H9 (cell line): Measurements from ENCODE around the gene RNF157. TPM values are rescaled to one million over a fixed set of nuclear protein-coding genes. Genes with fewer than 3 reads are reported as not detected.

Experiments
- DNase-seq: peaks from one replicate; pipeline ENCODE4 v3.0.0-alpha.2; 2017
- H2AFZ ChIP-seq: one replicate; pipeline ENCODE4 v1.6.1; 2013; ENCODE audit warnings: mild to moderate bottlenecking, low read length, control low read depth, moderate library complexity
- H2AK5ac ChIP-seq: 2 replicates; pipeline ENCODE4 v1.6.1; 2013; ENCODE audit warnings: low read length, control low read depth, mixed read lengths; ENCODE audit not compliant: insufficient read length
- H2BK120ac ChIP-seq: one replicate; pipeline ENCODE4 v1.6.1; 2013; ENCODE audit warnings: low read depth, mild to moderate bottlenecking, low read length, control low read depth, inconsistent platforms; ENCODE audit not compliant: poor library complexity, severe bottlenecking
- H2BK12ac ChIP-seq: 2 replicates; pipeline ENCODE4 v1.6.1; 2013; ENCODE audit warnings: low read length, control low read depth, mixed read lengths, low read depth; ENCODE audit not compliant: insufficient read length
- H2BK15ac ChIP-seq: 2 replicates; pipeline ENCODE4 v1.6.1; 2013; ENCODE audit warnings: low read depth, low read length, control low read depth
- H2BK20ac ChIP-seq: one replicate; pipeline ENCODE4 v1.6.1; 2013; ENCODE audit warnings: low read depth, mild to moderate bottlenecking, low read length, control low read depth, inconsistent platforms; ENCODE audit not compliant: poor library complexity, severe bottlenecking
- H2BK5ac ChIP-seq: 2 replicates; pipeline ENCODE4 v1.6.1; 2013; ENCODE audit warnings: low read length, control low read depth, mixed read lengths; ENCODE audit not compliant: insufficient read length
- H3K14ac ChIP-seq: 2 replicates; pipeline ENCODE4 v1.6.1; 2013; ENCODE audit warnings: low read length, control low read depth; ENCODE audit not compliant: insufficient read depth
- H3K18ac ChIP-seq: 2 replicates; pipeline ENCODE4 v1.6.1; 2013; ENCODE audit warnings: low read depth, mild to moderate bottlenecking, mixed read lengths, low read length, control low read depth; ENCODE audit not compliant: insufficient read length
- H3K23ac ChIP-seq: 2 replicates; pipeline ENCODE4 v1.6.1; 2013; ENCODE audit warnings: low read length, control low read depth, mixed read lengths, low read depth; ENCODE audit not compliant: insufficient read length
- H3K23me2 ChIP-seq: 2 replicates; pipeline ENCODE4 v1.6.1; 2013; ENCODE audit warnings: low read depth, mild to moderate bottlenecking, mixed read lengths, low read length, control low read depth; ENCODE audit not compliant: insufficient read length, poor library complexity, severe bottlenecking
- H3K27ac ChIP-seq: 2 replicates; pipeline ENCODE4 v1.5.1; 2013; ENCODE audit warnings: low read length, control low read depth, mixed read lengths, low read depth; ENCODE audit not compliant: insufficient read length
- H3K27me3 ChIP-seq: 2 replicates; pipeline ENCODE4 v1.6.1; 2013; ENCODE audit warnings: low read length, control low read depth, inconsistent platforms; ENCODE audit not compliant: insufficient read depth
- H3K4ac ChIP-seq: 2 replicates; pipeline ENCODE4 v1.6.1; 2013; ENCODE audit warnings: low read depth, mild to moderate bottlenecking, control low read depth, inconsistent platforms, low read length, moderate library complexity
- H3K4me1 ChIP-seq: 2 replicates; pipeline ENCODE4 v1.6.1; 2013; ENCODE audit warnings: low read length, control low read depth, inconsistent platforms; ENCODE audit not compliant: insufficient read depth
- H3K4me2 ChIP-seq: 2 replicates; pipeline ENCODE4 v1.6.1; 2013; ENCODE audit warnings: low read length, control low read depth, mixed read lengths; ENCODE audit not compliant: insufficient read length, insufficient read depth
- H3K56ac ChIP-seq: 2 replicates; pipeline ENCODE4 v1.6.1; 2013; ENCODE audit warnings: low read depth, mild to moderate bottlenecking, mixed read lengths, low read length, control low read depth; ENCODE audit not compliant: insufficient read length
- H3K79me1 ChIP-seq: 2 replicates; pipeline ENCODE4 v1.6.1; 2013; ENCODE audit warnings: low read depth, mild to moderate bottlenecking, moderate library complexity, low read length, control low read depth, inconsistent platforms; ENCODE audit not compliant: insufficient read depth, poor library complexity, severe bottlenecking
- H3K79me2 ChIP-seq: 2 replicates; pipeline ENCODE4 v1.6.1; 2013; ENCODE audit warnings: low read length, control low read depth, inconsistent platforms; ENCODE audit not compliant: insufficient read depth
- H3K9ac ChIP-seq: 2 replicates; pipeline ENCODE4 v1.6.1; 2013; ENCODE audit warnings: low read length, control low read depth, mixed read lengths; ENCODE audit not compliant: insufficient read length; ENCODE audit errors: extremely low read depth
- H3K9me3 ChIP-seq: one replicate; pipeline ENCODE4 v1.6.1; 2013; ENCODE audit warnings: low read depth, low read length, inconsistent platforms; ENCODE audit not compliant: control insufficient read depth
- H3T11ph ChIP-seq: one replicate; pipeline ENCODE4 v1.6.1; 2013; ENCODE audit warnings: mild to moderate bottlenecking, low read length, control low read depth, inconsistent platforms
- H4K20me1 ChIP-seq: one replicate; pipeline ENCODE4 v1.6.1; 2013; ENCODE audit not compliant: control insufficient read depth, insufficient read length, insufficient read depth
- H4K5ac ChIP-seq: 2 replicates; pipeline ENCODE4 v1.6.1; 2013; ENCODE audit warnings: low read depth, mild to moderate bottlenecking, mixed read lengths, low read length, control low read depth; ENCODE audit not compliant: insufficient read length
- H4K8ac ChIP-seq: replicated peaks from 2 replicates; pipeline ENCODE4 v1.6.1; 2013; ENCODE audit warnings: low read length, control low read depth, mixed read lengths, low read depth; ENCODE audit not compliant: insufficient read length
- H4K91ac ChIP-seq: 2 replicates; pipeline ENCODE4 v1.6.1; 2013; ENCODE audit warnings: low read depth, mild to moderate bottlenecking, moderate library complexity, mixed read lengths, low read length, control low read depth; ENCODE audit not compliant: insufficient read length
- H3K27ac Mint-ChIP-seq, 3 experiments: 2 replicates in 2 of 3; 3 replicates in 1 of 3; pipeline ENCODE4 v1.8.0; 2020 to 2021; ENCODE audit warnings: mixed read lengths in 3 of 3, mild to moderate bottlenecking in 1 of 3, moderate library complexity in 1 of 3
- H3K27me3 Mint-ChIP-seq: 2 replicates; pipeline ENCODE4 v1.8.0; 2021; ENCODE audit warnings: low read depth, mild to moderate bottlenecking, moderate library complexity, mixed read lengths
- H3K36me3 Mint-ChIP-seq, 3 experiments: 2 replicates in 2 of 3; 3 replicates in 1 of 3; pipeline ENCODE4 v1.8.0; 2020 to 2021; ENCODE audit warnings: low read depth in 3 of 3, mixed read lengths in 3 of 3; ENCODE audit not compliant: insufficient read depth in 1 of 3
- H3K4me1 Mint-ChIP-seq, 2 experiments: 2 replicates each; pipeline ENCODE4 v1.8.0; 2020; ENCODE audit warnings: mixed read lengths in 2 of 2
- H3K4me3 Mint-ChIP-seq, 2 experiments: 2 replicates in 1 of 2; 3 replicates in 1 of 2; pipeline ENCODE4 v1.8.0; 2020 to 2021; ENCODE audit warnings: mild to moderate bottlenecking in 2 of 2, mixed read lengths in 2 of 2, moderate library complexity in 1 of 2
- H3K9me3 Mint-ChIP-seq, 2 experiments: 2 replicates in 1 of 2; 3 replicates in 1 of 2; pipeline ENCODE4 v1.8.0; 2020; ENCODE audit warnings: mild to moderate bottlenecking in 2 of 2, mixed read lengths in 2 of 2, moderate library complexity in 1 of 2
- CTCF ChIP-seq: fragments of 200-600 bp; sonication (generic); conservative IDR thresholded peaks from 3 replicates; pipeline ENCODE4 v1.8.0; 2021; ENCODE audit warnings: antibody characterized with exemption, mild to moderate bottlenecking
- WGBS: extraction: QIAGEN DNeasy Blood & Tissue Kit; methylation state at CpG from one replicate; pipeline ENCODE4 v1.1.7; 2013; ENCODE audit warnings: missing lambda C conversion rate, low lambda C conversion rate, mixed read lengths; ENCODE audit not compliant: insufficient read length; ENCODE audit errors: extremely low coverage; 5-methylcytosine and 5-hydroxymethylcytosine counted together
- total RNA-seq: library from RNA; stranded (reverse); gene quantifications from 2 replicates; pipeline ENCODE4 v1.2.1, GENCODE V29; 2021

The RNF157 gene
- total RNA-seq, 1 experiment from 2014 or later, result 9.9 TPM

DNA sequence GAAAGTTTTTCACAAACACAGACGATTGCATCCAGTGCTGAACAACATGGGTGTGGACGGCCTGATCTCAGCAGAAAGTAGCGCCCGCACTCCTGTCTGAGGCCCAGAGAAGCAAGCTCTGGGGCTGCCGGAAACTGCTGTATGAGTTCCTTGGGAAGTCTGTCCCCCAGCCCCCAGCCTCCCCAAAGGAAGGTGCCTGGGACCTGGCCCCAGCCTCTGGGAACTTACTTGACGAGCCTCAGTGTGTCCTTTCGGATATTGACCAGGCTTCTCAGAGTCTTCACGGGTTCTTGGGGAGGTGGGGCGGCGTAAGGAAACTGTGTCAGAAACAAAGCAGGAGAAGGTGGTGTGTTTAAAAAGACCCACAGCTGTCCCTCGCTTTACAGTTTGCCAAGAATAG is 66.8 kb downstream of the RNF157 start:
- H3K56ac ChIP-seq, result no peak overlapping the region
- H3K4me1 Mint-ChIP-seq, result peaks cover 3 to 11% of the 10 kb centered on the region in 2 experiments; a peak in 3 of 4 replicates
- no peaks in the 10 kb centered on the region for H3K9me3 Mint-ChIP-seq
- WGBS, result no CpG with 5 or more reads among the region's 11 CpGs
- no peak overlapping the region for H2BK120ac ChIP-seq
- no peak overlapping the region for H3K9ac ChIP-seq
- H3K36me3 Mint-ChIP-seq, result no peaks in the 10 kb centered on the region; a peak in 1 of 7 replicates
- H2BK12ac ChIP-seq, result no peak overlapping the region
- H4K5ac ChIP-seq, result no peak overlapping the region
- no peak overlapping the region for H2AFZ ChIP-seq
- no peak overlapping the region for H4K91ac ChIP-seq
- no peaks in the 10 kb centered on the region for H3K23me2 ChIP-seq
- no peak overlapping the region for H2BK20ac ChIP-seq
- no peak overlapping the region for H3K4ac ChIP-seq
- no peak overlapping the region for H4K8ac ChIP-seq
- H3K14ac ChIP-seq, result no peak overlapping the region
- H3K4me3 Mint-ChIP-seq, result no peak overlapping the region
- TF ChIP-seq CTCF, result no peak
- no peaks in the 10 kb centered on the region for H3K27me3 Mint-ChIP-seq
- no peak overlapping the region for H3T11ph ChIP-seq
- no peak overlapping the region for H3K4me2 ChIP-seq
- H3K27ac Mint-ChIP-seq, result no peak overlapping the region; a peak in 1 of 7 replicates
- H4K20me1 ChIP-seq, result no peaks in the 10 kb centered on the region
- H3K27ac ChIP-seq, result no peak overlapping the region
- H3K23ac ChIP-seq, result no peak overlapping the region
- H2BK15ac ChIP-seq, result no peak overlapping the region
- no peak overlapping the region for H3K18ac ChIP-seq
- no peaks in the 10 kb centered on the region for H3K79me1 ChIP-seq
- DNase-seq, result no peak
- H2BK5ac ChIP-seq, result no peak overlapping the region
- no peaks in the 10 kb centered on the region for H3K79me2 ChIP-seq
- no peaks in the 10 kb centered on the region for H3K27me3 ChIP-seq
- no peak overlapping the region for H2AK5ac ChIP-seq
- H3K9me3 ChIP-seq, result no peaks in the 10 kb centered on the region
- no peaks in the 10 kb centered on the region for H3K4me1 ChIP-seq
